Endodermal cell (in vitro differentiated cells): ENCODE data around the gene SLC41A2. TPM values are rescaled to one million over a fixed set of nuclear protein-coding genes. Genes with fewer than 3 reads are reported as not detected.

Experiments used
- DNase-seq: peaks from one replicate; pipeline ENCODE4 v3.0.0-alpha.2; 2017
- H3K27ac ChIP-seq: 2 replicates; pipeline ENCODE4 v1.5.1; 2013; ENCODE audit warnings: mild to moderate bottlenecking, low read depth, low read length, moderate library complexity
- H3K27me3 ChIP-seq: 2 replicates; pipeline ENCODE4 v1.6.1; 2013; ENCODE audit warnings: mild to moderate bottlenecking, low read length, moderate library complexity; ENCODE audit not compliant: insufficient read depth, control insufficient read depth, poor library complexity, severe bottlenecking
- H3K36me3 ChIP-seq: 2 replicates; pipeline ENCODE4 v1.7.0; 2013; ENCODE audit warnings: mild to moderate bottlenecking, low read length, moderate library complexity; ENCODE audit not compliant: control insufficient read depth, insufficient read depth
- H3K4me1 ChIP-seq: one replicate; pipeline ENCODE4 v1.7.0; 2013; ENCODE audit warnings: low read length; ENCODE audit not compliant: control insufficient read depth, insufficient read depth
- H3K4me3 ChIP-seq: 2 replicates; pipeline ENCODE4 v1.5.1; 2013; ENCODE audit warnings: mild to moderate bottlenecking, low read length, moderate library complexity
- H3K9ac ChIP-seq: 2 replicates; pipeline ENCODE4 v1.6.1; 2013; ENCODE audit warnings: mild to moderate bottlenecking, low read length, moderate library complexity; ENCODE audit not compliant: poor library complexity, severe bottlenecking; ENCODE audit errors: extremely low read depth
- H3K9me3 ChIP-seq: 2 replicates; pipeline ENCODE4 v1.6.1; 2013; ENCODE audit warnings: mild to moderate bottlenecking, low read length, moderate library complexity; ENCODE audit not compliant: control insufficient read depth
- H3K27ac Mint-ChIP-seq: 2 replicates; pipeline ENCODE4 v1.8.0; 2020; ENCODE audit warnings: mixed read lengths
- H3K27me3 Mint-ChIP-seq: 2 replicates; pipeline ENCODE4 v1.8.0; 2021; ENCODE audit warnings: mild to moderate bottlenecking, mixed read lengths; ENCODE audit not compliant: insufficient read depth
- H3K36me3 Mint-ChIP-seq: 2 replicates; pipeline ENCODE4 v1.8.0; 2020; ENCODE audit warnings: low read depth, mixed read lengths
- H3K4me1 Mint-ChIP-seq: 2 replicates; pipeline ENCODE4 v1.8.0; 2020; ENCODE audit warnings: mixed read lengths
- H3K4me3 Mint-ChIP-seq: 2 replicates; pipeline ENCODE4 v1.8.0; 2020; ENCODE audit warnings: mild to moderate bottlenecking, moderate library complexity, mixed read lengths
- H3K9me3 Mint-ChIP-seq: 2 replicates; pipeline ENCODE4 v1.8.0; 2020; ENCODE audit warnings: mild to moderate bottlenecking, mixed read lengths
- WGBS, 2 experiments: methylation state at CpG; one replicate each; pipeline versions ENCODE4 v1.1.5 to v1.1.7; 2013; ENCODE audit warnings: missing lambda C conversion rate in 2 of 2, mixed read lengths in 1 of 2; ENCODE audit not compliant: insufficient coverage in 1 of 2, insufficient read length in 1 of 2; 5-methylcytosine and 5-hydroxymethylcytosine counted together
- total RNA-seq, 2 donors: library from RNA; stranded (reverse); fragmentation: NEBNext Ultra II Directional in 1 of 2; extraction: Animal tissue kit (Norgen Biotek cat#: 25700) in 1 of 2; gene quantifications; 2 replicates in 1 of 2; 3 replicates in 1 of 2; pipeline ENCODE4 v1.2.1, GENCODE V29; 2021
- TF ChIP-seq, protein P1 (sequence below): fragments of 200-600 bp; sonication (generic); conservative IDR thresholded peaks from 2 replicates; pipeline ENCODE4 v1.5.0; 2021; ENCODE audit warnings: antibody characterized with exemption, mild to moderate bottlenecking

Gene SLC41A2
- total RNA-seq, 2 donors from 2014 or later: 1.9 to 2.3 TPM

DNA sequence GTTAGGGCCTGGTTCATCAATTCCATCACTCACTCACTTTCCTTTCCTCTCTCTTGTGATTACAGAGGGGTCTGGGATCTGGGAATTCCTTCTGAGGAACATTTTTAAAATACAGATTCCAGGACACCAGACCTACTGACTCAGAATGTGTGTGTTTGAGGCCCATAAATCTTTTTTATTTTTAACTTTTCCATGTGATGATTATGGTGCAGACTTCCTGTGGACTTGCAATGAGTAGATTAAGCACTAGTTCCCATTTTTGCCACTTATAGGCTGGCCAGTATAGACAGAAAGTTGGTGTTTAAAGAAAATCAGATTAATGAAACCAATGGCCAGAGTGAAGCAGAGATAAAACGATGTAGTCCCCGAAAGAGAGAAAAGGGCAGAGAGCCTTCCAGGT lies 28.1 kb downstream of the SLC41A2 start:
- no peak overlapping the region for H3K27ac Mint-ChIP-seq
- no peak overlapping the region for H3K4me3 Mint-ChIP-seq
- no peaks in the 10 kb centered on the region for H3K27me3 Mint-ChIP-seq
- Histone ChIP-seq H3K36me3 (no peaks in the 10 kb centered on the region), H3K9ac (no peak overlapping the region), H3K4me3 (no peak overlapping the region), H3K4me1 (no peaks in the 10 kb centered on the region), H3K27ac (no peak overlapping the region), H3K9me3 (no peaks in the 10 kb centered on the region), H3K27me3 (no peaks in the 10 kb centered on the region)
- TF ChIP-seq, protein P1, sequence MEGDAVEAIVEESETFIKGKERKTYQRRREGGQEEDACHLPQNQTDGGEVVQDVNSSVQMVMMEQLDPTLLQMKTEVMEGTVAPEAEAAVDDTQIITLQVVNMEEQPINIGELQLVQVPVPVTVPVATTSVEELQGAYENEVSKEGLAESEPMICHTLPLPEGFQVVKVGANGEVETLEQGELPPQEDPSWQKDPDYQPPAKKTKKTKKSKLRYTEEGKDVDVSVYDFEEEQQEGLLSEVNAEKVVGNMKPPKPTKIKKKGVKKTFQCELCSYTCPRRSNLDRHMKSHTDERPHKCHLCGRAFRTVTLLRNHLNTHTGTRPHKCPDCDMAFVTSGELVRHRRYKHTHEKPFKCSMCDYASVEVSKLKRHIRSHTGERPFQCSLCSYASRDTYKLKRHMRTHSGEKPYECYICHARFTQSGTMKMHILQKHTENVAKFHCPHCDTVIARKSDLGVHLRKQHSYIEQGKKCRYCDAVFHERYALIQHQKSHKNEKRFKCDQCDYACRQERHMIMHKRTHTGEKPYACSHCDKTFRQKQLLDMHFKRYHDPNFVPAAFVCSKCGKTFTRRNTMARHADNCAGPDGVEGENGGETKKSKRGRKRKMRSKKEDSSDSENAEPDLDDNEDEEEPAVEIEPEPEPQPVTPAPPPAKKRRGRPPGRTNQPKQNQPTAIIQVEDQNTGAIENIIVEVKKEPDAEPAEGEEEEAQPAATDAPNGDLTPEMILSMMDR: no peak
- peaks cover 9% of the 10 kb centered on the region for H3K4me1 Mint-ChIP-seq
- no peaks in the 10 kb centered on the region for H3K9me3 Mint-ChIP-seq
- no peak for DNase-seq
- 90 to 100% methylated on average over 1 of the region's 2 CpGs for WGBS, 2 experiments
- no peaks in the 10 kb centered on the region for H3K36me3 Mint-ChIP-seq

DNA sequence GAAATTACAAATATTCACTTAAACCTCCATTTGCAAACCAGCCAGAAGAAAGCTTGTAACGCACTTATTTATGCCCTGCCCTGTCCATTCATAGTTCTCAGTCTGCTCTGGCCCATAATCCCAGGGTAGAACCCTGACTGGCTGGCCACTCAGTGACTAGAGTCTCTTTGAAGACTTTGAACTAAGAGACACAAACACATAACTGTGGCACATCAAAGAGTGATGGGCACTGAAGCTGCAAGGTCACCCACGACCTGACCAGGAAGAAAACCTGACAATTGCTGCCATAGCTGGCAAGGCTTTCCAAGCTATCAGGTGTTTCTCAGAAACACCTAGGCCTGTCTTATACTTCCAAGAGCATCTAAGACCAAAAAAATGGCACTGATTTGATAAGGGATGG lies 28.7 kb downstream of the SLC41A2 start:
- no peaks in the 10 kb centered on the region for H3K36me3 ChIP-seq
- no peak overlapping the region for H3K27ac ChIP-seq
- Mint-ChIP-seq H3K9me3 (peaks cover 2% of the 10 kb centered on the region), H3K4me1 (peaks cover 9% of the 10 kb centered on the region), H3K27me3 (no peaks in the 10 kb centered on the region), H3K27ac (no peak overlapping the region), H3K4me3 (no peak overlapping the region), H3K36me3 (no peaks in the 10 kb centered on the region)
- 86 to 90% methylated on average over 2 of the region's 2 CpGs for WGBS, 2 experiments
- no peak overlapping the region for H3K9ac ChIP-seq
- H3K27me3 ChIP-seq: no peaks in the 10 kb centered on the region
- no peaks in the 10 kb centered on the region for H3K4me1 ChIP-seq
- H3K4me3 ChIP-seq: no peak overlapping the region
- no peak for DNase-seq
- no peaks in the 10 kb centered on the region for H3K9me3 ChIP-seq
- TF ChIP-seq, protein P1: no peak

DNA sequence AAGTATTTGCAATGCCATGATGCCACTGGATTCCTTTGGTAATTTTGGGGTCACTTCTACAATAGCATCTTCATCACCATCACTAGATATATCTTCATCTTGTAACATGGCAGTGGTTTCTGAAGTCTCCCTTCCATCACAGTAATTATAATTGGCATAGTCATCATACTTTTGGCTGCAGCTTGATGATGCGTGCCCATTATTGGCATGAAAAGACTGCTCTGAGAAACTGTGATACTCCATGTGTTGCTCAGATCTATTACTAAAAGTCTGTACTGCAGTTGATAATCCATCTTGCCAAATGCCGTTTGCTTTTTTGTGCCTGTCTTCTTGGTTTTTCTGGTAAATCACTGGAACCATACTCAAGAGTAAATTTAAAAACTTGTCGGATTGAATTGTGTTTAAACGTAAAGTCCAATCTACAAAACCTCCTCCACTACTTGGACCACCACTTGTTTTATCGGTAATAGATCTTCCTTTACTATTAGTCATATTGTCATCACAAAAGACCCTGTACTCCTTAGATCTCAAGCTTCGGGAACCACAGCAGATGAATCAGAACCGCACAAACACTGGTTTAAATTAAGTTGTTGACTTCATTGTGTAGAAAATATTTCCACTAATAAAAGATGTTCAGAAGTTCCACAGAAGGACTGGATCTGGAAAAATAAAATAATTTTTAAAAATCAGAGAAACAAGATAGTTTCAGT lies 29.9 kb downstream of the SLC41A2 start:
- Mint-ChIP-seq H3K27me3 (no peaks in the 10 kb centered on the region), H3K27ac (no peak overlapping the region), H3K4me3 (no peak overlapping the region), H3K9me3 (peaks cover 9% of the 10 kb centered on the region), H3K36me3 (no peaks in the 10 kb centered on the region), H3K4me1 (peaks cover 9% of the 10 kb centered on the region)
- Histone ChIP-seq H3K27ac (no peak overlapping the region), H3K9me3 (no peaks in the 10 kb centered on the region), H3K27me3 (no peaks in the 10 kb centered on the region), H3K36me3 (no peaks in the 10 kb centered on the region), H3K4me1 (no peaks in the 10 kb centered on the region), H3K9ac (no peak overlapping the region), H3K4me3 (no peak overlapping the region)
- TF ChIP-seq, protein P1: no peak
- DNase-seq: no peak
- WGBS, 2 experiments: 86 to 90% methylated on average over 6 to 7 of the region's 7 CpGs
